NK-92 (cell line): ENCODE results near the gene KDM4C.
"Not testable (repeated sequence)": the region's sequence is repeated elsewhere in the genome, so short reads cannot be mapped to it uniquely, and the experiment has no call there.

Experiments used
- DNase-seq: peaks from one replicate; lab custom pipeline; 2025; ENCODE audit not compliant: unreplicated experiment; lab: John Stamatoyannopoulos, UW

The KDM4C gene

GRCh38 chr9:6928863-6929262 is 171.1 kb downstream of the KDM4C start:
- no peak for DNase-seq

DNA sequence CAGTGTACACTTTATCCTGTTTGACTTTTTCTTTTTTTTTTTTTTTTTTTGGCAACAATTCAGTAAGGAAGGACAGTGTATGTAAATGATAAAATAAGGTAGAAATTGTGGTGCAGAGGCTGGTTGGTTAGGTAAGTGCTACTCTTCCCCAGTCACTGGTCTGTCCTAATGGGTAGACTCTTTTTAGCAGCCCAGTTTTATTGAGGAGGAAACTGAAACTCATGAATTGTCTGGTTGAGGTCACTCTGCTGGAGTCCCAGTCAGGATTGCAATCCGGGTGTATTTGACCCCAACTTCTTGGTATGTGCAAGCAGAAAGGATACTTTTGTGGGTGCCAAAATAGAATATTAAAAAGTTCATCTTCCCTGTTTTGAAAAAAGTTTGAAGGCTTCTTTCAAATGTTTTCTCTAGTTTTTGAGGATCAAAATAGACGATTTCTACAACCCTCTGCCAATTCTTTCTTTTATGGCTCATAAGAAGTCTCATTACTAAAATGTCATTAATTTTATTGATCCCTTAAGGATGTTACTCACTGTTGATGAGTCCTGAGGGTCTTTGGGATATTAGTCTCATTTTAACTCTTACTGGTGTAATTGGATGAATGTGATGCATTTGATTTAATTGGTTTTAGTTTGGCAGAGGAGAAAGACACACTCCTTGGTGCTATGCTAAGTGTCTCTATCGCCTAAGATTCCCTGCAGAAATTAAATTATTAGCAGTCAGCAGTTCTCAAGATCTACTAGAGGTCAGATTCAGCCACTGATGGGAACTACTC is 171.9 kb downstream of the KDM4C start:
- no peak for DNase-seq

- no peak for DNase-seq
These were observed 173.1 kb downstream of the KDM4C start for GRCh38 chr9:6930827-6931226.

- DNase-seq, result no peak
These were observed 174.1 kb downstream of the KDM4C start for GRCh38 chr9:6931913-6932312.

- no peak for DNase-seq
These were observed 178.3 kb downstream of the KDM4C start for GRCh38 chr9:6936103-6936502.

DNA sequence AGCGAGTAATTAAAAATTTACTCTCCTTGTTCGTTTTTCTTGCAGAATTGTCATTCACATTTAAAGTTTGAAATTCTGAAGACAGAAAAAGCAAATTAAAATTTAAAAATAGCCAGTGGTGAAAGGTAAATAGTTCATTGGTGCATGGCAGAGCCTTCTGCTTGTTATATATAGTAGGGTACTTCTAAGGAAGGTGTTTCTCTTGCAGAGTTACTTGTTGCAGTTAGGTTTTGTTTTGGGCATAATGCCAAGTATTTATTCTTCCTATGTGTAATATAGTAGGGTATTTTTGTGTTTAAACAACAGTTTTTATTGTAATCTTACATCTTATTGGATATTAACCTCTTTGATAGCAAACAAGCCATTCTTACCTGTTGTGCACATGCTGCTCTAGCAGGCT is 179.4 kb downstream of the KDM4C start:
- DNase-seq, result no peak

DNA sequence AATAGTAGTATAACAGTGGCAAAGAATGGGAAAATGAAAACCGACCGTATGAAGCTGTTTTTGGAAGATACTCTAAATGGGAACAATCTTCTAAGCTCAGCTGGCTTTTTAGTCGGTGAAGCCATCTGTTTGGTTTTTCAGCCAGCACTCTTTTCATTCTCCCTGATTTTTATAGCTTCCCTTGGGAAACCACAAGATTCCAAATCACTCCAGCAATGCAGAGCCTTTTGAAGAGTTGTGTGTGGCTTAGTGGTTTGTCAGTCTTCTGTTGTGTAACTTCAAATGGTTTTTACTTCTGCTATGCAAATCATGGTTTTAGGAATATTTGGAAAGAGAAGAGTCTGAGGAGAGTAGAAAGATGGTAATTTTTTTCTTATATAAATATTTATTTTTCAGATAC is 180.7 kb downstream of the KDM4C start:
- DNase-seq, result no peak

DNA sequence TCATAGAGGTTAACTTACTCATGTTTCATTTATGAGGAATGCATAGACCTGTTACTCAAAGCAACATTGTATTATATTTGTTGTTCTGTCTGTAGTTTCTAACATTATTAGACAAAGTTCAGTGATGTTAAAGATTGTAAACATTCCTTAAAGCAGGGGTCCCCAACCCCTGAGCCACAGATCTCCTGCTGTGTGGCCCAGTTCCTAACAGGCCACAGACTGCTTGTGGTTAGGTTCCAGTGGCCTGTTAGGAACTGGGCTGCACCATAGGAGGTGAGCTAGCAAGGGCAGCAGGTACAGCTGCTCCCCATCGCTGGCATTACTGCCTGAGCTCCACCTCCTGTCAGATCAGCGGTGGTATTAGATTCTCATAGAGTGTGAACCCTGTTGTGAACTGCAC is 181.1 kb downstream of the KDM4C start:
- no peak for DNase-seq

DNA sequence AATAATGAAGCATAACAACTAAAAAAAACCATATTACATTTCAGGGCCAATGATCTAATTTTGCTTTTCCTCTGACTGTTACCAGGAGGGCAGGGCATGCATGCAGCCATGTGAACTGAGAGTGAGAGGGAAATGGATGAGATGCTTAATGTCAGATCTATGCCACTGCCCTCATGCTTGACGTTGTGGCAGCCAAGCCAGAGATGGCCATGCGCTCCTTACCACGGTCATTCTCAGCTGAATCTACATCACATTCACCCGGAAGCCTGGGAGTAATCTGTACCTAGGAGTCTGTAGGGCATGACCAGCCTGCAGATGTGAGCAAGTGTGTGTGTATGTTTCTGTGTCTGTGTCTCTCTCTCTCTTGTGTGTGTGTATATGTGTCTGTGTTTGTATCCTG is 183.7 kb downstream of the KDM4C start:
- DNase-seq, result no peak

DNA sequence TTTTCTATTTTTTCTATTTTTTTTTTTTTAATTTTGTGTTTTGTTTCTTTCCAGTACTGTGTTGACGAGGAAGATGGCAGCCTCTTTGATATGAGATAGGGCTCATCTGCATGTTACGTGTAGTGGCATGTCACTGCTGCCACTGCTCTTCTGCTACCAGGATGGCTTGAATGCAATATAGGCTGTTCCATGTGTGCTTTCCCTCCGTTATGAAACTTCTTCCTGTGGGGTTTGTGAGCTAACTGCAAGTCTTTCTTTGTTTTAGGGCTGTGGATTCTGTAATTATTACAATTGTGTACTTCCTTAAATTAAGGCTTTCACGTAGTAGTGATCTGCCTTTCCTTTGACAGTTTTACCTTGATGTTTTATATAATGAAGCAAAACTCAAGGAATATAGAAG is 184.6 kb downstream of the KDM4C start:
- DNase-seq, result no peak

DNA sequence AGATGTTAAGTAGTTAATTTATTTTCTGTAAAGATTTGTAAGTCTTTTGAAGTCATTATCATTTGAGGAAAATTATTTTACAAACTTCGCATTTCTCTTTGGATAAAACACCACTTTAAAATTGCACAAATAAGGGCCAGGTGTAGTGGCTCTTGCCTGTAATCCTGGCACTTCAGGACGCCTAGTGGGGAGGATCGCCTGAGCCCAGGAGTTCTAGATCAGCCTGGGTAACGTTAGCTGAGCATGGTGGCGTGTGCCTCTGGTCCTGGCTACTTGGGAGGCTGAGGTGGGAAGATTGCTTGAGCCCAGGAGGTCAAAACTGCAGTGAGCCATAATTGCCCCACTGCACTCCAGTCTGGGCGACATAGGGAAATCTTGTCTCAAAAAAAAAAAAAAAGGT is 185.5 kb downstream of the KDM4C start:
- no peak for DNase-seq

DNA sequence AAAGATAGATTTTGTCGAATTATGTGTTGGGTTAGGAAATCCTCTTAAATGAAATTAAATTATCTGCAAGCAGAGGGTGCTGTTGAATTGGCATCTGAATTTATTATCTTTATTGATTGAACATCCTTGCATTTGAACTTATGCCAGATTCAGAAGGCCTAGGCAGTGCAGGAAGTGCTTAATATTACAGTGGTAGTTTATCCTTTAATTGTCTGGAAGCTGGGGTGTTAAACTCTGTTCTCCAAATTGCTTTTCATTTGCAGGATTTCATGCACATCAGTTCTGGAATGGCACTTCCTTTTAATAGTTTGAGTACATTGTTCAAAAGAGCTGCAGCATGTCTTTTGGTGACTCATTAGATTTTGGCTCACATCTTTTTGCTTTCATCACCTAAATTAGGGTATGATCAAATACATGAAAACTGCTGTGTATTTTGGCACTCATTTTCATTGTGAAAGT is 186.3 kb downstream of the KDM4C start:
- DNase-seq, result no peak

DNA sequence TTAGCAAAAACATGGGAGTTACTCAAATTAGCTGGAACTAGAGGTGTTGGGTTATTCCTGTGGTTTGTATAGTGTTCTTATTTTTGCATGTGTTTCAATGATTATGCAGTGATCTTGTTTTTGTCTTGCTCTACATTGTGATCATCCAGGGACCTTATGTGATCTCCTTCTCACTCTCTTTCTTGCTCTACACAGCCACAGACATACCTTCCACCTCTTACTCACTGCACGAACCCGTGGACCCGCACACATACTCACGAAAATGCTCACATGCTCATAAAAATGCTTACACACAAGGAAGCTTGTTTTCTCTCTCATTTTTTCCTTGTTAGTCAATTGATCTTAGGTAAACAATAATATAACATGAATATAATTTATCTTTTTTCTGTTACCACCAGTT is 187.1 kb downstream of the KDM4C start:
- DNase-seq, result no peak

DNA sequence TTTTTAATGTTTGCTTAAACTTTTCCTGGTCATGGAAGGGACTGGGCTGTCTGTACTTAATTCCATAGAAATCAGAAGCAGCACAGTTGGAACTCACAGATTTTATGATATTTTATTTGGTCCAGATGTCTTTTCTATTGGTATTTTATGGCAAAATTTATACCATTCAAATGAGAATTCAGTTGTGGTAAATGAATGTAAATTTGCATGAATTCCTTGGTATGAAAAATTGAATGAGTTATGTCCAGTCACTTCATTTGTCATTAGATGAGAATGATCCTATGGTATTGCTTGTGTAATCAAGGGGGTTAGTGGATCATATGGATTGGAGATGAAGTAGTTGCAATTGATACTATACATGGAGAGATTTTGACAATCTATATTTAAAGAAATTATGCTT is 188.0 kb downstream of the KDM4C start:
- no peak for DNase-seq

GRCh38 chr9:6946583-6947166 is 188.9 kb downstream of the KDM4C start:
- no peak for DNase-seq

GRCh38 chr9:6948921-6949320 is 191.1 kb downstream of the KDM4C start:
- not testable (repeated sequence) for DNase-seq

DNA sequence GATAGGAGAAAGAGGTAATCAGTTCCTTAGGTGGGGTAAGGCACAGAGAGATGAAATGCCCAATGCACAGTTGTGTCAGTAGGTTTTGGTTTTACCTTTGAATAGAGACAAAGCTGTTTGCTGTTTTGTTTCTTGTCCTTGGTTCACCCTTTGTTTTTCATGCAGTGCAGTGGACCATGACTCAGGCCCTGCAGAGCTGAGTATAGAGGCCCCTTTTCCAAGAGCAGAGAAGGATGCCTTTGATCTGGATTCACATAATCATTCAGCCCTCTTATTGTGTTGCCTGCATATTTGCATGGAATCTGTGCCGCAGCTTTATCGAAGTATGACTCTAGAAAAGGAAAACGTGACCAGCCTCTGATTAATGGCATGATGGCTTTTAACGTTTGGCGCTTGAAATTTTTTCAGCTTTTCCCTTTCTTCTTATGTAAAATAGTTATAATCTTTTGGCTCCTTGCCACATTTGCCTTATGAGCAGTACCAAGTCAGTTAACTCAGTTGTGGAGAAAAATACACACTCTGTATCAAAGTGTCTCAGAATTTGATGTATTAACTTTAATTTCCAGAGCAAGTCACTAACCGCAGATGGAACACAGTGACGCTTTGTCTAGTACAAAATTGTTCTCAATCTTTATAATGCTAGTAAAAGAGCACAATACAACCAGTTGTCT is 197.6 kb downstream of the KDM4C start:
- DNase-seq, result no peak

- no peak for DNase-seq
These were observed 199.1 kb downstream of the KDM4C start for GRCh38 chr9:6956879-6957278.

DNA sequence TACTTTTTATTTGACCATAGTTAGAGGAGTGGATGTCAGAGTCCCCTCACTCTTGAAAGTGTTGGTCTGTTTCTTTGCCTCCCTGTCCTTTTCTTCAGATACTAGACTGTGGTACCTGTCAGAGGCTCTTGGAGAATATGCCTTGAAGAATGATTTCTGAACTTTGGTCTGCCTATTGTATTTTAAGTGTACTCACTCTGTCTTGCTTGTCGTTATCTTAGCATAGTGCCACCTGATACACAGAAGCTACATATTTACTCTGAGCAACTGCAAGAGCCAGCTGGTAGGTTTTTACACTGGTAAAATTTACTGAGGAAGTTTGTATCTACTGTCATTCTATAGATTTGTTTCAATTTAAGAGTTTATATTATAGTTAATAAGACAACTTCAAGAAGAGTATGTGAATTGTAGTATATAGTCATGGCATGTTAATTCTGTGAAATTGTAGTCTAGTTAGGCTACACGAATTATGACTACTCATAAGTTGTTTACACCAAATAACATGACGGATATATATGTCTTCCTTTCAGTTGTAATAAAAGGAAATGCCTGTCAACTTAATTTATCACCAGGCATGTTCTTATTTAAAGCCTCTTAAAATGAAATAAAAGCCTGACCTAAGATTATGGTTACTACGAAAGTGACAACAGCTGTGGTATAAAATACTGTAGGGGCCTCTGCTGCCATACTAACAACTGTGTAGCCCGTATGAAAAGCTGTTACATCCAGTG is 201.7 kb downstream of the KDM4C start:
- DNase-seq, result no peak

DNA sequence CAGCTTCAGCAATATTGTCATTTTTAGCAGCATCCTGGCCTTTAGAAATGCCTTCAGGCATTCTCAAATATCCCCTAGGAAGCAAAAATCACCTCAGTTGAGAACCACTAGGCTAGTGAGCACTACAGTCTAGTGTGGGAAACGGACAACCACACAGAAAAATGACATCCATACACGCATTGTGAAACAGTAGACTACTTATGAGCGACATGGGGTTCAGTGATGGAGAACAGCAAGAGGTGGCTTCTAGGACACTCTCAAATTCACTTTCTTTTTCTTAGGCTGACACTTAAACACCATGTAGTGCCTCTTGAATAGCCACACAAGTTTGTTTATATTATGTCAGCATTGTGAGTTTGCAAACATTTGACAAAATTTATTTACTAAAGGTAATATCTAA is 203.0 kb downstream of the KDM4C start:
- DNase-seq, result no peak

DNA sequence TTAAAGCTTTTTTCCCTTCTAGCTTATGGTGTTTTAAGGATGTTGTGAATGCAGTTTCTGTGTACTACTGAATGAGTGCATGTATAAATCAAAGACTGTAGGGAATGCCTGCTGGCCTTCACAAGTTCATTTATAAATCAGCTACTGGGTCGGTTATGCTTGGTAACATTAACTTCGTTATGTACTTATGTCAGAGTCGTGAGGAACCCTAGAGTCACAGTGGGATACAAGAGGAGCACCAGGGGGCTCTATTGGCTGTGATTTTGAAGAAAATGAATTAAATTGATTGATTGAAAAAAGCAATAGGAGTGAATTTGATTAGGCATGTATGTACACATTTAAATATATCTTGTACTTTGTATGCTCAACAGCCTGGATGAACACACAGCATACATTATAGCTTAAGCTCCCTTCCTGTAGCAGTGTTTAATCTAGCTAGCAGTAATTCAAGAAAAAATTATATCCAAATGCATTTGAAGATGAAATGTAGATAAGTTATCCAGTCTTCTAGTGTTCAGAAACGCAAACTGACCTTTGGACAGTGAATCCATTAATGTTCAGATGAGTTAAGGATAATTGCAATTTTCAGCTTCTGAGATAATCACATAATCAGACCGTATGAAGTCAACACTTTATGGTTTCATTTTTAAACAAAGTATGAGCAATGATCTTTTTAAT is 204.2 kb downstream of the KDM4C start:
- no peak for DNase-seq
